Uterus (tissue), 4 donors: Measurements from ENCODE around the gene IL17B. TPM values are rescaled to one million over a fixed set of nuclear protein-coding genes. Genes with fewer than 3 reads are reported as not detected.
"Not testable (repeated sequence)": the region's sequence is repeated elsewhere in the genome, so short reads cannot be mapped to it uniquely, and the experiment has no call there.

Experiments
- DNase-seq, 2 donors: peaks; one replicate each; pipeline ENCODE4 v3.0.0-alpha.2; 2019 to 2020
- H3K27ac ChIP-seq, 2 donors: fragments of 200-600 bp; sonication (generic); 1 replicate in 1 of 2; 2 replicates in 1 of 2; pipeline ENCODE4 v1.5.1; 2016 to 2018
- H3K27me3 ChIP-seq, 2 donors: fragments of 200-600 bp; sonication (generic); one replicate each; pipeline ENCODE4 v1.5.1; 2018 to 2019; ENCODE audit warnings: control low read depth in 1 of 2
- H3K36me3 ChIP-seq, 2 donors: fragments of 200-600 bp; sonication (generic); one replicate each; pipeline ENCODE4 v1.5.1; 2019; ENCODE audit warnings: control low read depth in 1 of 2
- H3K4me1 ChIP-seq, 2 donors: fragments of 200-600 bp; sonication (generic); one replicate each; pipeline ENCODE4 v1.5.1; 2018 to 2019; ENCODE audit warnings: control low read depth in 1 of 2
- H3K4me3 ChIP-seq, 2 donors: fragments of 200-600 bp; sonication (generic); 1 replicate in 1 of 2; 2 replicates in 1 of 2; pipeline ENCODE4 v1.5.1; 2018 to 2019; ENCODE audit warnings: mild to moderate bottlenecking in 1 of 2
- H3K9me3 ChIP-seq, 2 donors: fragments of 200-600 bp; sonication (generic); one replicate each; pipeline ENCODE4 v1.5.1; 2019; ENCODE audit warnings: control low read depth in 1 of 2
- CTCF ChIP-seq, 4 experiments: fragments of 200-600 bp in 2 of 4; fragments of 450-650 bp in 2 of 4; sonication (generic) in 2 of 4; IDR thresholded peaks; one replicate each; pipeline ENCODE4 v1.5.1; 2016 to 2019; ENCODE audit warnings: antibody characterized with exemption in 4 of 4, mild to moderate bottlenecking in 2 of 4, moderate library complexity in 1 of 4
- POLR2A ChIP-seq, 2 donors: fragments of 450-650 bp; IDR thresholded peaks; one replicate each; pipeline ENCODE4 v1.6.1; 2016; ENCODE audit warnings: antibody characterized with exemption in 2 of 2, mild to moderate bottlenecking in 1 of 2, moderate library complexity in 1 of 2
- intact Hi-C: fragments of 100-400 bp; cut with DNase I; formaldehyde crosslinking; loops from one replicate; pipeline ENCODE4 v1.15.1; 2023; ENCODE audit warnings: low total_unique reads
- total RNA-seq, 4 donors: library from RNA; depleted of rRNA in 3 of 4; stranded (reverse); fragments of >200 nt in 3 of 4; gene quantifications; one replicate each; pipeline versions ENCODE4 v1.1.0 to v1.2.4, GENCODE V29; 2014 to 2023
- donor health status: DM: yes; HTN: yes; CAD: no.

IL17B gene
- total RNA-seq, 4 donors from 2014 or later: 1.6 to 2.3 TPM; not detected in 2

- Histone ChIP-seq H3K27me3 (no peaks in the 10 kb centered on the region), H3K27ac (peak overlapping the region; percentile 40 to 51)
- DNase-seq: peak; percentile 71 to 87
These were observed 18.4 kb upstream of the IL17B start for GRCh38 chr5:149397530-149397929.

DNA sequence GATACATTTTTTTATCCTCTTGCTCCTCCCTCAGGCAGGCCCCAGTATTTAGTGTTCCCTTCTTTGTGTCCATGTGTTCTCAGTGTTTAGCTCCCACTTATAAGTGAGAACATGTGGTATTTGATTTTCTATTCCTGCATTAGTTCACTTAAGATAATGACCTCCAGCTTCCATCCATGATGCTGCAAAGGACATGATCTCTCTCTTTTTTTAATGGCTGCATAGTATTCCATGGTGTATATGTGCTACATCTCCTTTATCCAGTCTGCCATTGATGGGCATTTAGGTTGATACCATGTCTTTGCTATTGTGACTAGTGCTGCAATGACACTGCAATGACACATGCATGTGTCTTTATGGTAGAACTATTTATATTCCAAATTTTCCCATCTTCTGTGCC is 15.9 kb upstream of the IL17B start:
- H3K27me3 ChIP-seq, H3K4me1 ChIP-seq, H3K9me3 ChIP-seq, H3K27ac ChIP-seq, H3K4me3 ChIP-seq, H3K36me3 ChIP-seq, DNase-seq, intact Hi-C loops: not testable (repeated sequence)

More at GRCh38 chr5:149397530-149397929, 18.4 kb upstream of the IL17B start:
- intact Hi-C loops: no loop called here
- Histone ChIP-seq H3K4me1 (no peaks in the 10 kb centered on the region), H3K4me3 (no peak overlapping the region), H3K9me3 (no peaks in the 10 kb centered on the region), H3K36me3 (no peaks in the 10 kb centered on the region)
- TF ChIP-seq CTCF (IDR thresholded peaks at IDR 0.05) (no peak), POLR2A (IDR thresholded peaks at IDR 0.05) (no peak)

GRCh38 chr5:149392718-149393117 is 13.6 kb upstream of the IL17B start:
- Histone ChIP-seq H3K4me1 (peaks cover 11 to 14% of the 10 kb centered on the region in 2 donors), H3K27ac (no peak overlapping the region), H3K27me3 (no peaks in the 10 kb centered on the region), H3K9me3 (no peaks in the 10 kb centered on the region), H3K4me3 (no peak overlapping the region), H3K36me3 (no peaks in the 10 kb centered on the region)
- intact Hi-C loops: no loop called here
- DNase-seq: no peak
- no peak for TF ChIP-seq CTCF (IDR thresholded peaks at IDR 0.05)
- TF ChIP-seq POLR2A (IDR thresholded peaks at IDR 0.05): no peak

DNA sequence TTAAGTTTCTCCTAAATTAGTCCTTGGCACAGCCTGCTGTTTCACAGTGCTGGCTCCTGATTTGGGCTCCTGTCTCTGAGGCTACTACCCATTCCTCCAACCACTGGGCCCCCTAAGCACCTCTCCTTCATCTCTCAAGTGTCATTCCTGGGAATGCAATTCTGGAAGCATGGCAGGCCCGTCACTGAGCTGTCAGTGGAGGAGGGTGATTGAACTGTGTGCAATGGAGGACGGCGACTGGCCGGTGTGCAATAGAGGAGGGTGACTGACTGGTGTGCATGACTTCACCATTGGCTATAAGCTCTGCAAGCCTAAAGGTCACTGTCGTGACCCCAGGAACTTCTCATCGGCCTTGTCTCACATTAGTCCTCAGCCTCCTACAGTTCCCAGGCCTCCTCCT is 12.4 kb upstream of the IL17B start:
- no peak for DNase-seq
- Histone ChIP-seq H3K4me1 (peaks cover 18 to 19% of the 10 kb centered on the region in 2 donors), H3K27me3 (no peaks in the 10 kb centered on the region), H3K9me3 (no peaks in the 10 kb centered on the region), H3K36me3 (no peaks in the 10 kb centered on the region), H3K27ac (peak overlapping the region; percentile 93 to 95), H3K4me3 (no peak overlapping the region)
- TF ChIP-seq CTCF (IDR thresholded peaks at IDR 0.05): no peak
- TF ChIP-seq POLR2A (IDR thresholded peaks at IDR 0.05): no peak
- intact Hi-C loops: no loop called here

DNA sequence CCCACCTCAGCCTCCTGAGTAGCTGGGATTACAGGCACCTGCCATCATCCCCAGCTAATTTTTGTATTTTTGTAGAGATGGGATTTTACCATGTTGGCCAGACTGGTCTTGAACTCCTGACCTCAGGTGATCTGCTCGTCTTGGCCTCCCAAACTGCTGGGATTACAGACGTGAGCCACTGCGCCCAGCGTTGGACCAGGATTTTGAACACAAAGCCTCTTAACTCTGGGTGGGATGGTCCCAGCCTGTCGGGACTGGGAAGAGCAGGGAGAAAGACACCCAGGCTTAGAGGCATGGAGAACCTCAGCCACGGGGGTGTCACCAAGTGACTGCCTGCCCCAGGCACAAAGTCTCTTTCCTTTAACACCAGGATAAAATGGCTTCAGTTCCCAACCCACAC is 12.0 kb upstream of the IL17B start:
- Histone ChIP-seq H3K4me1 (peaks cover 19 to 23% of the 10 kb centered on the region in 2 donors), H3K27ac (peak overlapping the region; percentile 93 to 95)
- intact Hi-C loops, DNase-seq, H3K36me3 ChIP-seq, H3K4me3 ChIP-seq, H3K9me3 ChIP-seq, H3K27me3 ChIP-seq: not testable (repeated sequence)

DNA sequence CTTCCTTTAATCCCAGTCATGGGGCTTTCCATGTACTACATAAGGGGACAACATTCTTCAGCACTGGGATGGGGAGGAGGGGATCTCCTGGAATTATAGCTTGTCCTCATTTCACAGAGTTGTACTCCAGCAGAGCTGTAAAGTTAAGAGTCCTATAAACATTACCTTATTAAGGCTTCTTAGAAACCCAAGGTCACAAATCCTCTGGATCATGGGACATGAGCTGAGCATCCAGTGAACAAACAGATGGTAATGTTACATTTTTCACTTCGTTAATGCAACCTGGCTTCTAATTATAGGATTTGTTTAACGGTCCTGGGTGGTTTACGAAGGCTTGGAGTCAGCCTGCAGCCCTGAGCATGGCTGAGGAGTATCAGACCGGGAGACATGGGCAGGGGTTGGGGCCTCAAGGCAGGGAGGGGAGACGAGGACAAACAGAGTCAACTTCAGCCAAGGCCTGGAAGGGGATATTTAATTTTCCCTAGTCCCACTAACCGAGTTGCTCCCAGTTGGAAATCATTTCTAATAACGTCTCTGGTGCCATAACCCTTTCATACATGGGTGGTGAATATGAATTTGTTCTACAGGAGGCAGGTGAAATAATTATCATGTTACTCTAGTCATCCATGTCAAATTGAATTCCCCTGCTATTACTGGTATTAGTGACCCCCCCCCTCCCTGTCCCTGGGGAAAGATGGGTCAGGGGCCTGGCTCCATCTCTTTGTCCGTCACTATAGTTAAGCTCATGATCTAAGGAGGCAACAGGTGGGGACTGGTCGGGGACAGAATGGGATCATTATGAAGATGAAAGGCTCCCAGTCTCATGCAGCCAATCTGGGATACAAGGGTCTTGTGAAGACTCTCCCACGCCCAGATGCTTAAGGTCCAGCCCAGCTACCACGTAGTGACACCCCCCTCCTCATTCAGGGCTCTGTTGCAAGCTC is 10.7 kb upstream of the IL17B start:
- TF ChIP-seq CTCF (IDR thresholded peaks at IDR 0.05): no peak
- TF ChIP-seq POLR2A (IDR thresholded peaks at IDR 0.05): no peak

More for the DNA sequence above, 10.7 kb upstream of the IL17B start:
- no peak for DNase-seq
- intact Hi-C loops: no loop called here
- Histone ChIP-seq H3K27ac (peak overlapping the region; percentile 93 to 95), H3K27me3 (no peaks in the 10 kb centered on the region), H3K9me3 (no peaks in the 10 kb centered on the region), H3K4me3 (no peak overlapping the region), H3K4me1 (peaks cover 19 to 33% of the 10 kb centered on the region in 2 donors), H3K36me3 (no peaks in the 10 kb centered on the region)
